Cortex of kidney (tissue), 1 donor: ENCODE results near the gene PCNX1.
"Not testable (repeated sequence)": the region's sequence is repeated elsewhere in the genome, so short reads cannot be mapped to it uniquely, and the experiment has no call there.

Source experiments
- DNase-seq: peaks from one replicate; lab custom pipeline; 2025; lab: John Stamatoyannopoulos, UW

The PCNX1 gene

GRCh38 chr14:71129716-71130490 is 222.6 kb downstream of the PCNX1 start:
- not testable (repeated sequence) for DNase-seq

DNA sequence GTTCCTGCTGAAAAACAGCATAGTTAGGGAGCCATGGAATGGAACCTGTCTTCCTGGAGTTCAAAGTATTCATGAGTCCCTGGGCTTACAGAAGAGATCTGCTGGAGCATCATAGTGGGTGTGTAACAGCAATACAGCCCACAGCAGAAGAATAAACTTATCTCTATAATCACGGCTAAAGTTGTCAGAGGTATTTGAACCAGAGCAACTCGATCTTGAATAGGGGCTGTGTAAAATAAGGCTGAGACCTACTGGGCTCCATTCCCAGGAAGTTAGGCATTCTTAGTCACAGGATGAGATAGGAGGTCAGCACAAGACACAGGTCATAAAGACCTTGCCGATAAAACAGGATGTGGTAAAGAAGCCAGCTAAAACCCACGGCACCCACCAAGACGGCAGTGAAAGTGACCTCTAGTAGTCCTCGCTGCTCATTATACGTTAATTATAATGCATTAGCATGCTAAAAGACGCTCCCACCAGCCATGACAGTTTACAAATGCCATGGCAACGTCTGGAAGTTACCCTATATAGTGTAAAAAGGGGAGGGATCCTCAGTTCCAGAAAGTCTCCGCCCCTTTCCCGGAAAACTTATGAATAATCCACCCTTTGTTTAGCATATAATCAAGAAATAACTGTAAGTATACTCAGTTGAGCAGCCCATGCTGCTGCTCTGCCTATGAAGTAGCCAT is 223.4 kb downstream of the PCNX1 start:
- DNase-seq, result no peak

GRCh38 chr14:71133296-71133695 is 226.0 kb downstream of the PCNX1 start:
- no peak for DNase-seq

- no peak for DNase-seq
Measured at GRCh38 chr14:71135496-71135895, 228.2 kb downstream of the PCNX1 start.

GRCh38 chr14:71135911-71136310 is 228.7 kb downstream of the PCNX1 start:
- no peak for DNase-seq

DNA sequence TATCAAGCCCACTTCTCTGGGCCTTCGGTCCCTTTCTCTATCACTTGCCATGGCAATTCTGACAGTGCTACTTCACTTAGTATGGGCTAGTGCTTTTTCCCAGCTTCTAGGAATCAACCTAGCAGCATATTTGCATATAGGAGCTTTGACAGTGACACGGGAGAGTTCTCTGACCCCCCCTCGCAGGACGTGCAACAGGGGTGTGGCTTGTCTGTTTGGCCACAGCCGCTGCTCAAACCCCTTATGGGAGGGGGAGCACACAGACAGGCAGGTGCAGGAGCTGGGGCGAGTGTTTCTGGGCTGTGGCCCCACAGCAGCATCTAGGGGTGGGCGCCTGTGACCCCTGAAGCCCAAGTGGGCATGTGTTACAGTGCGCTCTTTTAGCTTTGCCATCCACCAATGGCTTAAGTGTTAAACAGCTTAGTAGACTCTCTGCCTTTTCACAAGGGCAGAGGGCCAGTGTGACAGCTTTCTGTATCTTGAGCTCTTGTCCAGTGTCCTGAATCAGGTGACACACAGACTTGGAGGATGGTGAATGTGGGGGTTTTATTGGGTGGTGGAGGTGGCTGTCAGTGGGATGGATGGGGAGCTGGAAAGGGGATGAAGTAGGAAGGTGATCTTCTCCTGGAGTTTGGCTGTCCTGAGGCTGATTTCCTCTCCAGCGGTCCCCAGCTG is 229.3 kb downstream of the PCNX1 start:
- DNase-seq, result no peak

DNA sequence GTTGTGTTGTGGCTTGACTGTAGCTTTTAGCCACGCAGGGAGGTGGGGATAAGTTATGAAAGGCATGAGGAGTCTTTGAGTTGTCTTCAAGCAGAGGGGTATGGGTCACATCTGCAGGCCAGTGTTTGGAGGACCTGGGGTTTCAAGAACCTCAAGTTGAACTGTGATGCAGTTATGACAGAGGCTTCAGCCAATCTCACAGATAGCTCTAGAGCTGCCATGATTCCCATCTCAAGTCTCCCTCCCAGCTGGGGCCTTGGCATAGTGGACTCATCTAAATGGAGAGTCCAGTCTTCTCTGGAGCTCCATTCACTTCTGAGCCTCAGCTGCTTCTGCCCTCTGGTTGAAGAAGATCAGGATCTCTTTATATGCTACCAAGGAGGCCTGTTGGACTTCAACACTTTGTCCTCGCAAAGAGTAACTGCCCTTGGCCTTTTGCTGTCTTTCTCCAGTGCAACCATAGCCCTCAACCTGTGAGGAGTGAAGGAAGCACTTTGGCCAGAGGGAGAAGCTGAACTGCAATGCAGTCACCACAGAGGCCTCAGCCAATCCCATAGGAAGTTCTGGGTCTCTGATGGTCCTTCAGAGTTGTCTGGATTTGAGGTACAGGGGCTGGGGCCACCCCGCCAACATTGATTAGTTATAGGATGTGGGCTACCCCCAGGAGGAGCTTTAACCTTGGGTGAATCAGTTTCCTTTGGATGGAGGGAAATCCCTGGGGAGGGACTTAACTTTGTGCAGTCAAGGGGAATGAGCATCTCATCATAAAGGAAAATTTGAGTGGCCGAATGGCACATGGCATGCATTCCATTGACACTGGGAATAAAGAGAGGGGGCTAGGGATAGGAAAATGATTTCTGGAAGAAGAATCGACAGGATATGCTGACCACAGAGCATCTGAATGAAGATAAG is 230.5 kb downstream of the PCNX1 start:
- DNase-seq, result no peak

DNA sequence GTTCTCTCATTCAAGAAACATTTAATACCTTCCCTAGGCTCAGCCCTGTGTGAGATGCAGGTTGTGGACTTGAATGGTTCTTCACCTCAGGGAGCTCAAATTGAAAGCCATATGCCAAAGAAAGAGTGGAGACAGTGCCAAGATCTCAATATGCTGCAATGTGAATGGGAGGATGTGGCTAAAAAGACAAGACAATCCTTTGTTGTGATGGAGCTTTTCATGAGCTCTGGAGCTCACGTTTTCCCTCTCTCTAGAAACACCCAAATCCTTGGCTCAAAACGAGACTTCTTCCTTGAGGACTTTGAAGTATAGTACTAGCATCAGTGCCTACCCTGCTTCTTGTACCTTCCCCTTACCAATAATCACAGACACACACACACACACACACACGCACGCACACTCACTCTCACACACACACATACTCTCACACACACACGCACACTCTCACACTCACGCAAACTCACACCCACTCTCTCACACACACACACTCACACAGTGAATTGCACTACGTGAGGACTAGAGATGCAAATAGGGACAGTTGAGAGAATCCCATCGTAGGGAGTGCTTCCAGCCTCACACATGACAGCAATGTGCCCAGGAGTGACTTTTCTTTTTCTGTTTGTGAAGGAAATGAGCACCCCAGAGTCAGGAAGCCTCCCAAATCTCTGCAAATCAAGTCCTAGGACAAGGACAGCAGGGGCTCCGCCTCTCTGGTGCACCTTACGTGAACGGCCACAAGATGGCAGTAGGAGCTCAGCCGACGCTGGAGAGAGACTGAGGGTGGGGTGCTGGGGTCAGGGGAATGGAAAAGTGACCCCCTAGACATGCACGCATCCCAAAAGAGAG is 231.4 kb downstream of the PCNX1 start:
- DNase-seq, result no peak

DNA sequence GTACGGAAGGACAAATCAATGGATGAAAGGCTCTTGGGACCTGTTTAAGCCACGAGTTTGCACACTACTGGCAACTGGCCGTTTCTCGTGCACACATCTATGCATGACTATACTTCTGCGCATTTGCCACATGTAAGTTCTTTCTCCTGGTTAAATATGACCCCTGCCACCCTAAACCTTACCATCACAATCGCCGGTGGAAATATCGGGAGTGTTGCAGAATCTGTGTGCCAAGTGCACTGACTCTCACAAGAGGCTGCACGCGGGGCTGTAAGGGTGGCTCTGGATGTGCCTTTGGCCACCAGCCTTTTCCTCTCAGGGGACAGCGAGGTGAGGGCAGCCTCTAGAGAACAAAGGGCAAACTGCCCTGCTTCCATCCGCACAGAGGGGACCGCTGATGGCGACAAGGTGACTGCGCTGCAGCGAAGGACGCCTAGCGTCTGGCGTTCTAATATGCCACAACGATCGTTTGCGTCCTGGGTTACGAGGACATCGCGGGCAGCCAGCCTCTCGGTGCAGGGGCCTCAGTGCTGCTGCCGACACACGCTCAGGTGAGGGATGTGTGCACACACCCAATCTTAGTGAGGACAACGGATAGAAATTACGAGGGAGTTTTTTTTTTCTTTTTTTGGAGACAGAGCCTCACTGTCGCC is 232.2 kb downstream of the PCNX1 start:
- no peak for DNase-seq

- no peak for DNase-seq
Measured at GRCh38 chr14:71140157-71140556, 232.9 kb downstream of the PCNX1 start.

DNA sequence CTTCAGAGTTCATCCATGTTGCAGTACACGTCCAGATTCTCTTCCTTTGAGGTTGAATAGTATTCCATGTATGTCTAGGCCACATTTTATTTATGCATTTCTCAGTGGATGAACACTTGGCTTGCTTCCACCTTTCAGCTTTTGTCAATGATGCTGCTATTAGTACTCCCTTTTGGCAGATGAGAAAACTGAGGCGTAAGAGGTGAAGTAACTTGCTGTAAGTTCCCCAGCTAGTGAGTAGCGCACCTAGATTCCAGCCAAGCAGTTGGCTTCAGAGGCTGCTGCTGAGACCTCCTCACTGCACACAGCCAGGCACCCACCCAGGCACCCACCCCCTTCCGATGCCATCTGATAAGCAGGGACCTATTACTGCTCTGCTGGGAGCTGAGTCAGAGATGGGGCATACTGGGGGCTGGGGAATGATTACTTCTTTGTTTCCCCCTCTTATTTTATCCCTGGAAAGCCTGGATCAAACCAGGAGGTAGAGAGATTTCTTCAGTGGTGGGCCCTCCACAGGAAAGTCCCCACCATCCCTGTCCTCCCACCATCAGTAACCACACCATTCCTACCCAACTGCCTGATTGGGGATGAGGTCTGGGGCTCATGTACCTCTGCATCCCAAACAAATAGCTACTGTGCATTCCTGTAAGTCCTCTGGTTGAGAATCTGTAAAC is 234.6 kb downstream of the PCNX1 start:
- no peak for DNase-seq

GRCh38 chr14:71142375-71143038 is 235.2 kb downstream of the PCNX1 start:
- no peak for DNase-seq

- no peak for DNase-seq
Measured at GRCh38 chr14:71143381-71144290, 236.4 kb downstream of the PCNX1 start.

GRCh38 chr14:71147335-71147734 is 240.1 kb downstream of the PCNX1 start:
- DNase-seq, result not testable (repeated sequence)

GRCh38 chr14:71148627-71149026 is 241.4 kb downstream of the PCNX1 start:
- no peak for DNase-seq

- no peak for DNase-seq
Measured at GRCh38 chr14:71150737-71151136, 243.5 kb downstream of the PCNX1 start.

- no peak for DNase-seq
Measured at GRCh38 chr14:71155743-71156142, 248.5 kb downstream of the PCNX1 start.
